Measurements from ENCODE around the gene SFMBT1.

Gene SFMBT1

DNA sequence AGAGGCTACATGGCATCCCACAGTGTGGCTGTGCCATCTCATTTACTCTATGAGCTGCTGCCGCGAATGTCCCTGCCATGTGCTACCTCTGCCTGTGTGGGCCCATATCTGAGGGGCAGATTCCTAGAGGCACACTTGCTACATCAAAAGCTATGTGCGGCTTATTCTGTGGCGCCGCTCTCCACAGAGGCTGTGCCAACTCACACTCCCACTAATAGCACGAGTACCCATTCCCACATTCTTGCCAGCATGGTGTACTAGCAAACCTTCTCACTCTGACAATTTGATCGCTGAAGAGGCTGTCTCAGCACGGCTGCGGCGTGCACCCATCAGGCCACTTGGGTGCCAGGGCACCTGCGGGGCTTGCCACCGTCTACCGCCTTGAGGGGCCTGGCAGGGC is 179.9 kb downstream of the SFMBT1 start:
- Histone ChIP-seq H3K36me3 (ENCODE audit: insufficient read depth) (no peaks in the 10 kb centered on the region), H3K79me2 (ENCODE audit: insufficient read depth, low read depth) (no peaks in the 10 kb centered on the region), H3K4me3 (IDR thresholded peaks at IDR 0.05; ENCODE audit: insufficient read depth, low read depth, low read length) (no peak overlapping the region), H2AFZ (ENCODE audit: low read depth) (no peak overlapping the region), H4K20me1 (ENCODE audit: insufficient read depth) (no peaks in the 10 kb centered on the region), H3K9ac (no peak overlapping the region), H3K4me2 (no peak overlapping the region), H3K4me1 (ENCODE audit: low read depth, poor library complexity, severe bottlenecking) (no peaks in the 10 kb centered on the region), H3K27me3 (ENCODE audit: insufficient read depth, low read depth) (no peaks in the 10 kb centered on the region), H3K27ac (no peak overlapping the region)
- TF ChIP-seq, protein P1, sequence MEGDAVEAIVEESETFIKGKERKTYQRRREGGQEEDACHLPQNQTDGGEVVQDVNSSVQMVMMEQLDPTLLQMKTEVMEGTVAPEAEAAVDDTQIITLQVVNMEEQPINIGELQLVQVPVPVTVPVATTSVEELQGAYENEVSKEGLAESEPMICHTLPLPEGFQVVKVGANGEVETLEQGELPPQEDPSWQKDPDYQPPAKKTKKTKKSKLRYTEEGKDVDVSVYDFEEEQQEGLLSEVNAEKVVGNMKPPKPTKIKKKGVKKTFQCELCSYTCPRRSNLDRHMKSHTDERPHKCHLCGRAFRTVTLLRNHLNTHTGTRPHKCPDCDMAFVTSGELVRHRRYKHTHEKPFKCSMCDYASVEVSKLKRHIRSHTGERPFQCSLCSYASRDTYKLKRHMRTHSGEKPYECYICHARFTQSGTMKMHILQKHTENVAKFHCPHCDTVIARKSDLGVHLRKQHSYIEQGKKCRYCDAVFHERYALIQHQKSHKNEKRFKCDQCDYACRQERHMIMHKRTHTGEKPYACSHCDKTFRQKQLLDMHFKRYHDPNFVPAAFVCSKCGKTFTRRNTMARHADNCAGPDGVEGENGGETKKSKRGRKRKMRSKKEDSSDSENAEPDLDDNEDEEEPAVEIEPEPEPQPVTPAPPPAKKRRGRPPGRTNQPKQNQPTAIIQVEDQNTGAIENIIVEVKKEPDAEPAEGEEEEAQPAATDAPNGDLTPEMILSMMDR (conservative IDR thresholded peaks at IDR 0.05; ENCODE audit: low read depth, low read length), result no peak

DNA sequence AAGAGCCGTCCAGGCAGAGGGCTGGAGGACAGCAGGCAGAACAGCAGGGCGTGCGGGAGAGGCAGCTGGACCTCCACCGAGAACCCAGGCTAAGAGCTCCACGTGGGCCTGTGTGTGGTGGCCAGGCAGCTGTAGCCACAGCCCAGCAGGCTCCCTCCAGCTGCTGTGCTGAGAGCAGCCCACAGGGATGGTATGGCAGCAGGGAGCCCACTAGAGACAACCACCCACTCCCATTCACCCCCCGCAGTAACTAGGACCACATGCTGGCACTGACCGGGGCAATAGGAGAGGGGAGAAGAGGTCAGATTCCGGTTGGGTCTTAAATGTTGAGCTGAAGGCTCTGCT is 185.5 kb downstream of the SFMBT1 start:
- TF ChIP-seq, protein P1 (conservative IDR thresholded peaks at IDR 0.05; ENCODE audit: low read depth, low read length), result no peak
- Histone ChIP-seq H3K27me3 (ENCODE audit: insufficient read depth, low read depth) (no peaks in the 10 kb centered on the region), H3K36me3 (ENCODE audit: insufficient read depth) (no peaks in the 10 kb centered on the region), H3K9ac (no peak overlapping the region), H2AFZ (ENCODE audit: low read depth) (no peak overlapping the region), H4K20me1 (ENCODE audit: insufficient read depth) (no peaks in the 10 kb centered on the region), H3K4me2 (no peak overlapping the region), H3K79me2 (ENCODE audit: insufficient read depth, low read depth) (no peaks in the 10 kb centered on the region), H3K27ac (no peak overlapping the region), H3K4me3 (IDR thresholded peaks at IDR 0.05; ENCODE audit: insufficient read depth, low read depth, low read length) (no peak overlapping the region), H3K4me1 (ENCODE audit: low read depth, poor library complexity, severe bottlenecking) (no peaks in the 10 kb centered on the region)

DNA sequence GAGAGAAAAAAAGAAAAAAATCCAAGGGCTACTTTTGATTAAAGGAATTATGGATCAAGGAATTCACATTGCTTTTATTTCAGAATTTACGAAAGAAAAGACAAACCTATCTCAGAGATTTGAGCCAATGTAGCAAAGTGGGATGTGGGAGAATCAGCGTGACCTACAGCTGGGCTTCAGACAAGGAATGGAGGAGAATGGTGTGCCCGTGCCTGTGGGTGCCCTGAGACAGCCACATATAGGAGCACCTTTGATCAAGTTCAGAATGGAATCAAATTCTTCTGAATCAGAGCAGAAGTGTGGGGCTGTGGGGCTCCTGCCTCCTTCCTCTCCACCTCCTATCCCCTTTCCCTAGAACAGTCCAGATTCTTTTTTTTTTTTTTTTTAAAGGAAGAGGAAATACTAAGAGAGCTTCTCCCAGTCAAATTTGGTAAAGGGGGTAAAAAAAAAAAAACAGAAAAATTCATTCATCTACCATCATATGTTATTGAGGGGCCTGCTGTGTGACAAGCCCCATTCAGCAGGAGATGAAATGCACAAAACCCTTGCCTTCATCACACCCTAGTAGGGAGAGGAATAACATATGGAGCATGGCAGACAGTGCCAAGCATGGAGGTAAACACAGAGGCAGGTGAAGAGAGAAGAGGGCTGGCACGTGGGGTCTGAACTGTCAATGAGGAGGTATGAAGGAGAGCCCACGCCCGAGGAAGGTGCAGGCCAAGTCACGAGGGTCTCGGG is 186.0 kb downstream of the SFMBT1 start:
- Histone ChIP-seq H3K36me3 (ENCODE audit: insufficient read depth) (no peaks in the 10 kb centered on the region), H3K4me1 (ENCODE audit: low read depth, poor library complexity, severe bottlenecking) (no peaks in the 10 kb centered on the region), H3K79me2 (ENCODE audit: insufficient read depth, low read depth) (no peaks in the 10 kb centered on the region), H2AFZ (ENCODE audit: low read depth) (no peak overlapping the region), H3K4me2 (no peak overlapping the region), H3K27me3 (ENCODE audit: insufficient read depth, low read depth) (no peaks in the 10 kb centered on the region), H3K27ac (no peak overlapping the region), H3K4me3 (IDR thresholded peaks at IDR 0.05; ENCODE audit: insufficient read depth, low read depth, low read length) (no peak overlapping the region), H3K9ac (no peak overlapping the region), H4K20me1 (ENCODE audit: insufficient read depth) (no peaks in the 10 kb centered on the region)
- TF ChIP-seq, protein P1 (conservative IDR thresholded peaks at IDR 0.05; ENCODE audit: low read depth, low read length), result no peak

DNA sequence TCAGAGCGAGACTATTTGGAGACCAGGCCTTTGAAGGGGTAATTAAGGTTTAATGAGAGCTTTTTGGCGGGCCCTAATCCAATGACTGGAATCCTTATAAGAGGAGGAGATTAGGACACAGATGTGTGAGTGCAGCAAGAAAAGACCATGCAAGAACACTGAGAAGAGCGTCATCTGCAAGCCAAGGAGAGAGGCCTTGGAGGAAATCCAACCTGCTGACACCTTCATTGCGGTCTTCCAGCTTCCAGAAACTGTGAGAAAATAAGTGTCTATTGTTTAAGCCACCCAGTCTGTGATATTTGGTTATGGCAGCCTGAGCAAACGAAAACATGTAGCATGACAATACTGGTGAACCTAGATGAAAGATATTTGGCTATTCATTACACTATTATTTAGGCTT is 188.0 kb downstream of the SFMBT1 start:
- Histone ChIP-seq H2AFZ (ENCODE audit: low read depth) (no peak overlapping the region), H4K20me1 (ENCODE audit: insufficient read depth) (no peaks in the 10 kb centered on the region), H3K79me2 (ENCODE audit: insufficient read depth, low read depth) (no peaks in the 10 kb centered on the region), H3K27me3 (ENCODE audit: insufficient read depth, low read depth) (no peaks in the 10 kb centered on the region), H3K27ac (no peak overlapping the region), H3K9ac (no peak overlapping the region), H3K4me3 (IDR thresholded peaks at IDR 0.05; ENCODE audit: insufficient read depth, low read depth, low read length) (no peak overlapping the region), H3K36me3 (ENCODE audit: insufficient read depth) (no peaks in the 10 kb centered on the region), H3K4me1 (ENCODE audit: low read depth, poor library complexity, severe bottlenecking) (no peaks in the 10 kb centered on the region), H3K4me2 (no peak overlapping the region)
- TF ChIP-seq, protein P1 (conservative IDR thresholded peaks at IDR 0.05; ENCODE audit: low read depth, low read length), result no peak

Measured in KMS-11 (cell line).